A673 (cell line): Measurements from ENCODE around the gene ARPP21.

Experiments used
- CTCF ChIP-seq: fragments of 300-800, 200-600 bp; sonication (generic); conservative IDR thresholded peaks from 2 replicates; pipeline ENCODE4 v1.5.1; 2017; ENCODE audit warnings: low read depth, mild to moderate bottlenecking, antibody characterized with exemption, low read length, moderate library complexity, mixed read lengths
- EZH2 ChIP-seq: fragments of 200-600 bp; sonication (generic); IDR thresholded peaks from 2 replicates; pipeline ENCODE4 v1.6.1; 2017; ENCODE audit warnings: borderline replicate concordance, low read depth, mild to moderate bottlenecking, mixed read lengths, antibody characterized with exemption, low read length; ENCODE audit not compliant: poor library complexity, severe bottlenecking

GRCh38 chr3:35772381-35773015, 133.2 kb downstream of the ARPP21 start:
- TF ChIP-seq CTCF (no peak), EZH2 (no peak)
